Measurements from ENCODE around the gene SELENON. TPM values are rescaled to one million over a fixed set of nuclear protein-coding genes. Genes with fewer than 3 reads are reported as not detected.

Gene SELENON
- total RNA-seq, 1 donor from 2014 or later: 64.1 TPM

- Histone ChIP-seq H3K36me3 (ENCODE audit: insufficient read depth, low read length) (no peaks in the 10 kb centered on the region), H3K27me3 (ENCODE audit: insufficient read depth, low read length) (no peaks in the 10 kb centered on the region), H3K9me3 (ENCODE audit: insufficient read depth, low read depth, low read length) (no peaks in the 10 kb centered on the region), H3K9ac (ENCODE audit: low read length) (peak within 1 kb of the TSS; percentile 94), H3K4me3 (ENCODE audit: insufficient read depth, low read depth, low read length) (peak within 1 kb of the TSS; percentile 80), H3K27ac (ENCODE audit: low read depth, low read length) (peak within 1 kb of the TSS; percentile 89), H4K20me1 (ENCODE audit: insufficient read depth, low read length) (peaks cover 36% of the 10 kb centered on the region), H3K79me2 (ENCODE audit: insufficient read depth, low read length) (peaks cover 46% of the 10 kb centered on the region), H3K4me1 (ENCODE audit: insufficient read depth, low read length) (peaks cover 22% of the 10 kb centered on the region), H3K4me2 (ENCODE audit: low read length) (peak within 1 kb of the TSS; percentile 90), H2AFZ (ENCODE audit: low read depth, low read length) (peak within 1 kb of the TSS; percentile 95)
- peaks cover 24% of the 10 kb centered on the region for H3K4me1 Mint-ChIP-seq (ENCODE audit: low read depth, unreplicated experiment)
- FAIRE-seq: no peak
- H3K36me3 Mint-ChIP-seq (ENCODE audit: low read depth, unreplicated experiment): peaks cover 5% of the 10 kb centered on the region
- H3K27me3 Mint-ChIP-seq (ENCODE audit: low read depth, unreplicated experiment): no peaks in the 10 kb centered on the region
- H3K9me3 Mint-ChIP-seq (ENCODE audit: unreplicated experiment): no peaks in the 10 kb centered on the region
- H3K27ac Mint-ChIP-seq (ENCODE audit: unreplicated experiment): peak within 1 kb of the TSS; percentile 96
- peak within 1 kb of the TSS; percentile 99 for H3K4me3 Mint-ChIP-seq (ENCODE audit: unreplicated experiment)
- TF ChIP-seq CTCF (IDR thresholded peaks at IDR 0.05; ENCODE audit: insufficient read depth, low read depth, low read length) (no peak), EZH2 (IDR thresholded peaks at IDR 0.05; ENCODE audit: insufficient read depth, low read length) (no peak)
- DNase-seq (ENCODE audit: low read depth): peak; percentile 57
Observed at GRCh38 chr1:25819491-25820246, 19.7 kb downstream of the SELENON start, which contains the start of gene MTFR1L. Gene MTFR1L (plus strand): TSS chr1:25819954. CDS start chr1:25823105, 3,151 bp downstream.

GRCh38 chr1:25820247-25821111 is 20.5 kb downstream of the SELENON start:
- Mint-ChIP-seq H3K4me1 (ENCODE audit: low read depth, unreplicated experiment) (peaks cover 24% of the 10 kb centered on the region), H3K4me3 (ENCODE audit: unreplicated experiment) (peak overlapping the region; percentile 99), H3K36me3 (ENCODE audit: low read depth, unreplicated experiment) (peaks cover 3% of the 10 kb centered on the region), H3K27me3 (ENCODE audit: low read depth, unreplicated experiment) (no peaks in the 10 kb centered on the region), H3K27ac (ENCODE audit: unreplicated experiment) (peak overlapping the region; percentile 94), H3K9me3 (ENCODE audit: unreplicated experiment) (no peaks in the 10 kb centered on the region)
- TF ChIP-seq EZH2 (IDR thresholded peaks at IDR 0.05; ENCODE audit: insufficient read depth, low read length) (no peak), CTCF (IDR thresholded peaks at IDR 0.05; ENCODE audit: insufficient read depth, low read depth, low read length) (no peak)
- Histone ChIP-seq H2AFZ (ENCODE audit: low read depth, low read length) (peak overlapping the region; percentile 95), H3K4me1 (ENCODE audit: insufficient read depth, low read length) (peaks cover 22% of the 10 kb centered on the region), H3K27me3 (ENCODE audit: insufficient read depth, low read length) (no peaks in the 10 kb centered on the region), H3K9ac (ENCODE audit: low read length) (peak overlapping the region; percentile 94), H3K4me3 (ENCODE audit: insufficient read depth, low read depth, low read length) (peak overlapping the region; percentile 80), H3K27ac (ENCODE audit: low read depth, low read length) (peak overlapping the region; percentile 89), H3K4me2 (ENCODE audit: low read length) (peak overlapping the region; percentile 90), H3K36me3 (ENCODE audit: insufficient read depth, low read length) (peaks cover under 1% of the 10 kb centered on the region), H3K9me3 (ENCODE audit: insufficient read depth, low read depth, low read length) (no peaks in the 10 kb centered on the region), H4K20me1 (ENCODE audit: insufficient read depth, low read length) (peaks cover 36% of the 10 kb centered on the region), H3K79me2 (ENCODE audit: insufficient read depth, low read length) (peaks cover 52% of the 10 kb centered on the region)
- no peak for FAIRE-seq
- DNase-seq (ENCODE audit: low read depth): peak; percentile 48
